HG02588 (cell line): ENCODE results near the gene TNFRSF25.

Source experiments
- ATAC-seq: cut with Tn5 transposase; IDR thresholded peaks from one replicate; pipeline ENCODE4 v1.9.1; 2021; ENCODE audit warnings: mild to moderate bottlenecking, moderate library complexity; ENCODE audit not compliant: unreplicated experiment

The TNFRSF25 gene, protein sequence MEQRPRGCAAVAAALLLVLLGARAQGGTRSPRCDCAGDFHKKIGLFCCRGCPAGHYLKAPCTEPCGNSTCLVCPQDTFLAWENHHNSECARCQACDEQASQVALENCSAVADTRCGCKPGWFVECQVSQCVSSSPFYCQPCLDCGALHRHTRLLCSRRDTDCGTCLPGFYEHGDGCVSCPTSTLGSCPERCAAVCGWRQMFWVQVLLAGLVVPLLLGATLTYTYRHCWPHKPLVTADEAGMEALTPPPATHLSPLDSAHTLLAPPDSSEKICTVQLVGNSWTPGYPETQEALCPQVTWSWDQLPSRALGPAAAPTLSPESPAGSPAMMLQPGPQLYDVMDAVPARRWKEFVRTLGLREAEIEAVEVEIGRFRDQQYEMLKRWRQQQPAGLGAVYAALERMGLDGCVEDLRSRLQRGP

DNA sequence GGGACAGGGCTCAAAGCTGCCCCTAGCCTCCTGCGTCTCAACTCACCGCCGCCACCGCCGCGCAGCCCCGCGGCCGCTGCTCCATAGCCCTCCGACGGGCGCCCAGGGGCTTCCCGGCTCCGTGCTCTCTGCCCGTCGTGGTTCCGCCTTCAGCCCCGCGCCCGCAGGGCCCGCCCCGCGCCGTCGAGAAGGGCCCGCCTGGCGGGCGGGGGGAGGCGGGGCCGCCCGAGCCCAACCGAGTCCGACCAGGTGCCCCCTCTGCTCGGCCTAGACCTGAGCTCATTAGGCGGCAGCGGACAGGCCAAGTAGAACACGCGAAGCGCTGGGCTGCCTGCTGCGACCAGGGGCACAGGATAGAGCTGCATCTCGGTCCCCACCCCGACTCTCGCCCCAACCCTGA lies at the start of gene TNFRSF25:
TNFRSF25 (minus strand) TSS at position 151 of the 400 bp plus-strand sequence; CDS start at position 85, 66 bp downstream.
- ATAC-seq: no peak

DNA sequence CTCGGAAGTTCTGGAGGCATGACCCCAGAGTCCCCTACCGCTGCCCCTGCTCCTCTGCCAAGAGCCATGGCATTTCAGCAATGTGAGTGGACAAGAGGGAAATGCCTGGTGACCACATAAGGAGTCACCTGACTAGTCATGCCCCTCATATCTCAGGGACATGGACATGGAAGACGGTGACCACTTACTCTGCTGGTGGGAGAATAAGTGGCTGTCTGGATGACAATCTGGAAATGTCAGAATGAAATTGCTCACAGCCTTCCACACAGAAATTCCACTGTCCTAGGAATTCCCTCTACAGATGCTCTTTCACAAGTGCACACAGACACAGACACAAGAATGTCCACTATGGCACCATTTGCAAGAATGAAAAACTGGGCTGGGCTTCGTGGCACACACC lies 49.8 kb upstream of the TNFRSF25 start:
- ATAC-seq: no peak

DNA sequence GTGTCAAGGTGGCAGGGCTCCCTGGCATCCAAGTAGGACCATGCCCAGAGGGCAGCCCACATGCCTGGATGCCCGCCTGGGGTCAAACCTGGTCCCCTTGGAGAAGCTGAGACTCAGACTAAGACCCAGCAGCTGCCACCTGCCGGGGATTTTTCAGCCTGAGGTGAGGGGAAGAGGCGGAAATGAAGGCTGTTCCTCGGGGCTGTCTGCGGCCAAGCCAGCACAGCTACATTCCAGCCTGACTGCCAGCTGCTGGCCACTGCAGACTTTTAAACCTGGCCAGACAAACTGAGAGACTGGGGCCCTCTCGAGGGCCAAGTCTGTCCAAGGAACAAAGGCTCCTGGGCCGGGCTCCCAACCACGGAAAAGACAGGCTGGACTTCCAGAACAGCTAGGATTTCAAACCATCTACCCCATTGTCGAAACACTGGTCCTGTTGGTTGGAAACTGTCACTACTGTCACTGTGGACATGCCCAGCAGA lies 47.4 kb upstream of the TNFRSF25 start:
- ATAC-seq: no peak

DNA sequence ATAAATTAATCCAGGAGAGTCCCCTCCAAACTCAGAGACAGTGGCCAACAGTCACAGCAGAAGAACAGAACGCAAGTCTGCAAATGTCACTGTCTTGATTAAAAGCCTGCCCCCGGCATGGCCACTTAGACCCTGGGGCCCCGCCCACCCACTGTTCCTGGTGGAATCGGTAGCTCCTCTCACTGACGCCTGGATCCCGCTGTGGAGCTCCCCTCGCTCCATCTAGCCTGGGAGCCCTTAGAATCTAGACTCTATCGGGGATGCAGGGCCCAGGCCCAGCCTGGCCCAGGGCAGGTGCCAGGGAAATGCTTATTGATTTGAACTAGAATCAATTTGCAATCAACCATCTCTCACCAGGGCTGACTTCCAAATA lies 46.9 kb upstream of the TNFRSF25 start:
- ATAC-seq: no peak

DNA sequence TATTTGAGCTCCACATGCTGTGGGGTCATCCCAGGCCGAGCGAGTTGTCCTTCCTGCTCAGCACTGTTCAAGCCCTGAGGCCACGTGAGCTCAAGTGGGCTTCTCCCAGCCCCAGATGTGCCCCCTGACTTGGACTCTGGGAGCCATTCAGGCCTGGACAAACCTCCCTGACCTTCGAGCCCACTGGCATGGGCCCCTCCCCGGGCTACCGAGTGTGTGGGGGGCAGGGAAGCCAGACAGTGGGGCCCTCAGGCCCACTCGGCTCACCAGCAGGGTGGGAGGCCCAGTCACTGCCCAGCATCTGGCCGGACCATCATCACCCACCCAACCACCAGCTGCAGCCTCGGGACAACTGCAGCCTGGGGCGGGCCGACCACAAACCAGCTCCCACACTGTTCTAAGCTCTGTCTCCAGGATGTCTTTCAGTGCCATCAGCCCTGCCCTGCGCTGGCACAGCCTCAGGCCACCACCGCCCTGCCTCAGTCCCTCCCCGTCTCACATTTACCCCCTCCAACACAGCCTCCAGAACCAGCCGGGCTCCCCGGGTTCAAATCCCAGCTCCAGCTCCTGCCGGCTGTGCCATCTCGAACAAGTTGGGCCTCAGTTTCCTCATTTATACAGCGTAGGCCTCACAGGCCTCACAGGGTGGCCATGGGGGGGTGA lies 46.4 kb upstream of the TNFRSF25 start:
- ATAC-seq: no peak

DNA sequence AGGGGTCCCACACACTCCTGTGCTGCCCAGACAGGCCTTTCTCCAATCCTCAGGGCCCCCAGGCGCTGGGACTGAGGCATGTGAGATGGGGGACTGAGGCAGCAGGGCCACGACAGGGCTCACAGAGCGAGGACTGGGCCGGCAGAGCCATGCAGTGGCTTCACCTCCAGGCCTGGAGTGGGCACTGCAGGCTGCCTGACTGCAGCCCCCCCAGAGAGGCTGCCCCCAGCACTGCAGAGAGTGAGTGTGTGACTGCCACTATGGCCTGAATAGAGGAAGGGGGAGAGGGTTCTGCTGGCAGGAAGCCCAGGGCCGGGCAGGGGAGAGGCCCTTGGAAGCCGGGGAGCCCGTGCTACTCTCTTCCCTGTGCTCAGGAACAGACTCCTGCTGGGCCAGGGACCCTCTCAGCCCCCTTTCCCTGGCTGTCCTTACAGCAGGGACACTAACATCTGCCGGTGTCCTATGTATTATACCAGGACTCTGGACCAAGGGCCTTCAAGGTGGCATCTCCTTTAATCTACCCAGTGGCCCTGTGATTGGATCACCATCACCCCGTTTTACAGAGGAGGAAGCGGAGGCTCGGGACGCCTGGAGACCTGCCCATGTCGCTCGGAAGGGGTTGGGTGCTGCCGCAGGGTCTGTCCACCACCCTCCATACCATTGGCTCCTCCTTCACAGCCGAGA lies 45.7 kb upstream of the TNFRSF25 start:
- ATAC-seq: no peak

DNA sequence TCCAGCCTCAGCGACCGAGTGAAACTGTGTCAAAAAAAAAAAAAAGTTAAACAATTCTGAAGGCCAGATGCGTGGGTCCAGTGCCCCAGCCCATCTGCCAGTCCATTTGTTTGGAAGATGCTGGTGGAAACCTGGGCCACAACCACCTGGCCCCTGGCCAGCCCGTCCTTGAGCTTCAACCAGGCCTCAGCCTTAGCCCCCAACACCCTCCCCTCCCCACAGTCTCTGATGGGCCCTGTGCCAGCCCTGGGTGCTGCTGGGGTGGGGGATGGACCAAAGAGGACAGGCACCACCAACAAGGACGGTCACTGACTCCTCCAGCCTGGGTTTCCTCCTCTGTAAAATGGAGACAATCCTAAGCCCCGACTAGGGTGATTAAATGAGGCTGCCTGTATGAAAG lies 45.1 kb upstream of the TNFRSF25 start:
- no peak for ATAC-seq

DNA sequence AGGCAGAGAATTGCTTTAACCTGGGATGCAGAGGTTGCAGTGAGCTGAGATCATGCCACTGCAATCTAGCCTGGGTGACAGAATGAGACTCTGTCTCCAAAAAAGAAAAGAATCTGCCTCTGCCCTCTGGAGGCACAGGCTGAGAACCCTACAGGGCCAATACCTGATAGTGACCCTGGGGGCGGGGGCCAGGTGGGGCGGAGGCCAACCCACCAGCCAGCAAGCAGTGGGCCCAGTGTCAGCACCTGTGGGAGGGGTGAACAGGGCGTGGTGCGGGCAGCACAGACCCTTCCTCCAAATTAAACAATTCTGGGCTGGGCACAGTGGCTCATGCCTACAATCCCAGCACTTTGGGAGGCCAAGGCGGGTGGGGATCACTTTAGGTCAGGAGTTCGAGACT lies 44.5 kb upstream of the TNFRSF25 start:
- ATAC-seq: no peak

DNA sequence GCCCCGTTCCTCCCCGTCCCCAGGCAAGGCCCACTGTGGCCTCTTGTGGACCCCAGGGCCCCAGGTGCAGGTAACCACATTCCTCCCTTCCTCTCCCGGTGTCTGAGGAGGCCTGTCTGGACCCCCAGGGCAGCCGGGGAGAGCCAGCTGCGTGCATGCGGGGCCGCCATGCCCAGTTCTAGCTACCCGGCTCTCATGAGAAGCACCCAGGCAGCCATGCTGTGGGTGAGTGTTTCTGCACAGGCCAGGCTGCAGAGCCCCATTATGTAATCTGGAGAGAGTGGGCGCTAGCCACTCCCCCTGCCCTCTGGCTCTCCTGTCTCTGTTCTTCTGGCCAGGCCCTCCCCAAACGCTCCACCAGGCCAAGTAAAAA lies 43.9 kb upstream of the TNFRSF25 start:
- no peak for ATAC-seq

DNA sequence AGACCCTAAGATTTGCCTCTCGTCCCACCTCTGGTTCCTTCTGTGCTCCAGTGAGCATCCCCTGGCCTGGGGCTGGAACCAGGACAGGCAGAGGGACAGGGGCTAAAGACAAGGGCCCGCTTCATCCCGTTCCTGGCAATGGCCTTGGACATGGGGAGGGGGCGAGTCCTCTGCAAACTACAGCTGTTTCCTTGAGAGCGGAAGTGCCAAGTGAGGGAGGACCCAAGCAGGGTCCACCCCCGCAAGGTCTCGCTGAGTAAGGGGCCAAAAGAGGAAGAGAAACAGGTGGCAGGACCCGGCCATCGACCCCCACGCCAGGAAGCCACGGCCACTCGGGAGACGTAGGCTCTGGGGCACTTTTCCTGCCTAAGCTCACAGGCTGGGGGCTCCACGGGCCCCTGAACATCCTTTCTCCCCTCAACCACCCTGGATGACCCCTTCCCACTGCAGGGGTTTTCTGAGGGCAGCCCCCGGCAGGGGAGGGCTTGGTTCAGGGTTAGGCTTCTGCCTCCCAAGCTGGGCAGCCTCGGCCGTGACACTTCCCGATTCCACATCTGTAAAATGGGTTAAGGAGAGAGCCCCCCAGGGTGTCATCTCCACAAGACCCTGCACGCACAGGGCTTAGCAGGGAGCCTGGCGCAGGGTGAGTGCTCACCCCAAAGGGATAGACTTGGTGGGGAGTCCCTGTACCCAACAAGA lies 43.4 kb upstream of the TNFRSF25 start:
- ATAC-seq: no peak

DNA sequence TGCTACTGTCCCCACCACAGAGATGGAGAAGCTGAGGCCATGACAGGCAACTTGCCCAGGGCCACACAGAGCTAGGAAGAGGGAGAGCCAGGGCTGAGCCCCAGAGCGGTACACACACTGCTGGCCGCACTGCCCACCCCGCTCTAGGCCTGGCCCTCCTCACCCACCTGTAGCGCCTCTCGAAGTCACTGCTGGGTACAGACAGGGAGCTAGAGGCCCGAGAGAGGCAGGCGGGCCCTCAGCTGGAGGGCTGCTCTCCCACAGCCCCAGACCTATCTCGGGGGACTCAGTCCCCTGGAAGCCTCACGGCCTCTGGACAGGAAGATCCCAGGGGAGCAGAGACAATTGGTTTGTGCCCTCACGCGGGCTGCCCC lies 42.8 kb upstream of the TNFRSF25 start:
- ATAC-seq: no peak

DNA sequence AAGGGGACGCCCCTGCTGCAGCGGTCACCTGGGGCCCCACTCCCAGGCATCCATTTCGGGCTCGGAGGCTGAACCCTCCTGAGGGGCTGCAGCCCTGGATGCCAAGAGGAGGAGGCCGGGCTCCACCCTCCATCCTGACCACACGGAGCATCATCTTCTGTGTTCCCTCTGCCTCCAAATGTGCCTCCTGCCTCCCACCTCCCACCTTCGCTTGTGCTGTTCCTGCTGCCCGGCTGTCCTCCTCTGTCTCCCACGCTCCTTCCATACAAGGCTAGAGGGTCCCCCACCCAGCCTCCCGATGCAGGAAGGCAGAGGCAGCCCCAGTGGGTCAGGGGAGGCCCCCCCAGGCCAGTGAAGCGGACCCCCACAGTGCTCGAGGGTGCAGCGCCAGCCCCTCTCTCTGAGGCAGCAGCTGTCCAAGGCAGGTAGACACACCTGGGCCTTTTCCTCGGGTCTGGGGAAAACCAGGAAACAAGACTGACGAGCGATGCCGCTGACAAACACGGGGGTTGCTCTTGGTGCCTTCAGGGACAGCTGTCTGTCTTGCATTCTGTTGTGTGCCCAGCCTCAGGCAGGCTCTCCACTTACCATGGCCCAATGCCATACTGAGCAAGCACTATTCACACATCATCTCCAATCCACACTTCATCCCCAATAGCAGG lies 42.3 kb upstream of the TNFRSF25 start:
- ATAC-seq: no peak

DNA sequence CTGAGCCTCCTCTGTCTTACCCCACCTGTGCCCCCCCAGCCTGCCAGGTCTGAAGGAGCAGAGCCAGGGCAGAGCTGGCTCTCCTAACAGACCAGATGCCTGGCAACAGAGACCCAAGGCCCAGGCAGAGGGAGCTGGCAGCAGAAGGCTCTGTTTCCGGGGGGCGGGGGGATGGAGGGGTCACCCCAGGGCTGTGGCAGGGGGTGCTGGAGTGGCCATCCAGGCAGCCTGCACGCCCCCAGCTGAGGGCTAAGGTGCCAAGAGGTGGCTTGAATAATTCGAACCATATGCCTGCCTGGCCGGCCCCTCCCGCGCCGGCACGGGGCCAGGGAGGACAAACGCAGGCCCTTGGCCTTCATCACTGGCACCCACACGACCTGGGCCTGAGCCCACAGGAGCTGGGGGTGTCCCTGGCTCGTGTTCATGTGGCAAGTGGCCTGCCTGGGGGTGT lies 41.5 kb upstream of the TNFRSF25 start:
- ATAC-seq: no peak

DNA sequence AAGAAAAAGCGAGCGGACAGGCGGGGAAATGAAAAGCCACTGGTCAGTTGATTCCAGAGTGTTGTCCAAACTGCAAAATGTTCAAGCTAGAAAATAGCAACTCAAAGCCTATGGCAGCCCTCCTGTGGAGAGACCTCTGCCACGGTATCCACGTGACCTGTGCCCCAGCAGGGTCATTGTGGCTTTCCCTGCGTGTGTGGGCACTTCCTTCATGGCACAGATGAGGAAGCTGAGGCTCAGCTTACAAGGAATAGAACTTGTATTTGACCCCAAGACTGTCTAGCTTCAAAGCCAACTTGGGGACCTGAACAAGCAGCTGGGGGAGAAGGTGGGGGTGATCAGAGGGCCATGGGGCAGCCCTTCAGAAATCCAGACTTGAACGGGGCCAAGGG lies 41.1 kb upstream of the TNFRSF25 start:
- ATAC-seq: no peak

DNA sequence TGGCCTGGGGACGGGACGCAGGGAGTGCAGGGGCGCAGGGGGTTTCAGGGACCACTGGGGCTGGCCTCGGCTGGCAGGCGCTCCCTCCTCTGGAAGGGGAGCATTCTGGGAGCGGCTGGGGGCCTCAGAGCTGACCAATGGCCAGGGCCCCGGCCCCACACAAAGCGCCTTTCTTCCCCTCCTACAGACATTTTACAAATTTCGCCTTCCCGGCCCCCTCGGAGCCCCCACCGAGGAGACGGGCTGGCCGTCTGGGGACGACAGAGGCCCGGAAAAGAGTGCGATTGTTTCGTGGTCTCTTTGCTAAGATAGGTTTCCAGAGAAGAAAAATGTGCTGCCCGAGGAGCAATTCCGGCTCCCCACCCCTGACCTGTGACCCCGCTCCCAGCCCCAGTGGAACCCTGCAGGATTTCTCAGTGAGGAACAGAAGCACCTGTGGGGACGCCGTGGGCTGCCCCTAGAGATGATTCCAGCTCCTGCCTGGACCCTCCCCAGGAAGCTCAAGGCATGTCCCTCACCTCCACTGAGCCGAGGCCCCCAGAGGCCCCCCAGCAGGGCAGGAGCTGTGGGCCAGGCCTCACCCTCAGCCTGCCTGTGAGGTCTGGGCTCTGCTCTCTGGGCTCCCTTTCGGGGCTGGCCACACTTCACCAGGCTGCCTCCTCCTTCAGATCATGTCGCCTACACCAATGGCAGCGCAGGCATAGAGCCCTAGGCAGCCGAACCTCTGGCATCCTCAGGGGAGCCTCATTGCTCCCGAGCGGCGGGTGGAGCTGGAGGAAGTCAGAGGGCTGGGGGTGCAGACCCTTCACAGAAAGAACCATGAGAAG lies 40.5 kb upstream of the TNFRSF25 start:
- no peak for ATAC-seq

DNA sequence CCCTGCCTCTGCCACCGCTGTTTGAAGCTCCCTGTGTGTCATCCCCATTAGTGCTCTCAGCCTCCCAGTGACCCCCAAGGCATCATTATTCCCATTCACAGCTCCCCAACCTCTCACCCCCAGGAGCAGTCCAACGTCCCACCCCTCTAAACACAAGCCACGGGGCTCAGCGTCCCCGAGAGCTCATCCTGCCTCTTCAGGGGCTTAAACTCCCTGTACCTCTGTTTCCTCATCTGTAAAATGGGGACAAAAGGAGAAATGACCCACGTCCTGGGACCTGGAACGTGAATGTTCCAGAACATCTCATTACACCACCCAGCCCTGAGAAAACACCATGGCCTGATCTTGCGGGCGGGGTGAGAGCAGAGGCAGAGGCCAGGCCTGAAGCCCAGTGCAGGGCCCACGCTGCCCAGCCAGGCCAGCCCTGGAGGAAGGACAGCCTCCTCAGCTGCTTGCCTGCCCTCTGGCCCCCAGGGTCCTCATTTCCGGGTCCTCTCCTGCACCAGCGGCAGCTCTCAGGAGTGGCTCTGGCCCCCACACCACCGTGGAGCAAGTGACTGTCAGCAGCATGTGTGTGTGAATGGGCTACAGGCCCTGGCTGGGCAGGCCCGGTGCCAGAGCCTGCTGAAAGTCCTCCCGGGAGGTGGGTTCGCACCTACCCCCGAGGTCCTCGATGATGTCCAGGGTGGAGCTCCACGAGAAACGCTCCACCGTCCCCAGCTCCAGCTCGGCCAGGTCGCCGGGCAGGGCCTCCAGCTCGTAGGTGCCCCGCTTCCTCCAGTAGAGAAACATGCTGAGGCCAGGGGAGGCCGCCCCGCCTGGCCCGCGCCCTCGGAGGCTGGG lies 39.6 kb upstream of the TNFRSF25 start:
- ATAC-seq: no peak

DNA sequence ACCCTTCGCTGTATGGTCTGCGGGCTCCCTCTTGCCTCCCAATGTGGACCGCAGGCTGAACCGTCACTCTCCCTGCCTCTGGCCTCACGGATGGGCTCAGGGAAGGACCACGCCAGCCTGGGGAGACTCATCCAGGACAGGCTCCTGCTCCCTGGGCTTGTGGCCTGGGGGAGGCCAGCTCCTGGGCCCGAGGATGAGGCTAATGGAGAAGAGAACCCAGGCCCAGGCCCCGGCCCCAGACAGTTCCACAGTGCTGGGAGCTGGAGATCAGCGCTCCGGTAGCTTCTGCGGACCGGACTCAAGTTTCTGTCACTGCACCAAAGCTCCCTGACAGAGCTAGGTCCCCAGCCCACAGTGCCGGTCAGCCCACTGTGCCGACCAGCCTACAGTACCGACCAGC lies 38.9 kb upstream of the TNFRSF25 start:
- ATAC-seq: no peak

DNA sequence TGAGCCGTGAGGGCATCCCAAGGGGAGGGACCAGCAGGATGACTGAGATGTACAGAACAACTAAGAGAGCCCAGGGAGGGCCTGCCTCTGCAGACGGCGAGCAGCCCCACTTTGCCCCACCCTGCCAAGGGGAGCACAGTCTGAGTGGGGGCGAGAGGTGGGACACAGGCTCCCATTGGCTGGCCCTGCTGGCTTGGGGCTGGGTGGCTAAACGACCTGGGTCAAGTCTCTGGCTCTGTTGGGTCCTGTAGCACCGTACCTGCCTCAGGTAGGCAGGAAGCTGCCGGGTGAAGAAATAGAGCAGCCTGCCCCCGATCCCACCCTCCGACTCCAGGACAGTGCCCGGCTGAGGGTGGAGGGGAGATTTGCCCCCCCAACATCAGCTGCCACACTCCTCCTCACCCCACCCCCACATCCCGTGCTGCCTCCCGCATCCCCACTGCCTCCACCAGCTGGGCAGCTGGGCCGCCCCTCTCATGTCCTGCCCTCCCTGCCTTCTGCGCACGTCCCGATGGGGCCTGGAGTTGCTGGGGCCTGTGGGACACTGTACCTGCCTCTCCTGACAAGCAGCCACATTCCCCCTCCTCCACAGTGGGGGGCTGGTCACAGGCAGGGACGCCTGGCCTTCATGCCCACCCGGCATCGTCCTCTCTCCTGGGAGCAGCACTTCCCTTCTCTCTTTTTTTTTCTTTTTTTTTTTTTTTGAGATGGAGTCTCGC lies 38.1 kb upstream of the TNFRSF25 start:
- no peak for ATAC-seq
